Heart right ventricle (tissue), 16 donors: ENCODE data around the gene PI4KB. TPM values are rescaled to one million over a fixed set of nuclear protein-coding genes. Genes with fewer than 3 reads are reported as not detected.

Experiments used
- ATAC-seq, 8 donors: fragments of 200-7000 bp; cut with Tn5 transposase; one replicate each; pipeline ENCODE4 v1.9.1; 2020; ENCODE audit warnings: mild to moderate bottlenecking in 8 of 8, moderate library complexity in 8 of 8, moderate number of reproducible peaks in 1 of 8
- DNase-seq, 2 donors: peaks; one replicate each; pipeline ENCODE4 v3.0.0-alpha.2; 2020
- H3K27ac ChIP-seq, 10 donors: fragments of 200-600 bp; sonication (generic) in 2 of 10; one replicate each; pipeline versions ENCODE4 v1.5.0 to v1.8.0; 2020 to 2022; ENCODE audit warnings: mild to moderate bottlenecking in 3 of 10
- H3K27me3 ChIP-seq, 7 donors: fragments of 200-600 bp; one replicate each; pipeline ENCODE4 v1.8.0; 2021 to 2022; ENCODE audit warnings: mild to moderate bottlenecking in 2 of 7
- H3K36me3 ChIP-seq, 9 donors: fragments of 200-600 bp; sonication (generic) in 1 of 9; one replicate each; pipeline versions ENCODE4 v1.5.0 to v1.8.0; 2020 to 2022; ENCODE audit warnings: mild to moderate bottlenecking in 2 of 9
- H3K4me1 ChIP-seq, 9 donors: fragments of 200-600 bp; sonication (generic) in 1 of 9; one replicate each; pipeline versions ENCODE4 v1.5.0 to v1.8.0; 2020 to 2022; ENCODE audit warnings: mild to moderate bottlenecking in 4 of 9
- H3K4me3 ChIP-seq, 10 donors: fragments of 200-600 bp; sonication (generic) in 2 of 10; one replicate each; pipeline versions ENCODE4 v1.5.0 to v1.8.0; 2020 to 2022; ENCODE audit warnings: mild to moderate bottlenecking in 7 of 10, moderate library complexity in 2 of 10
- H3K9me3 ChIP-seq, 11 donors: fragments of 200-600 bp in 10 of 11; sonication (generic) in 2 of 11; one replicate each; pipeline versions ENCODE4 v1.5.0 to v1.8.0; 2013 to 2022; ENCODE audit warnings: mild to moderate bottlenecking in 2 of 11, control low read depth in 1 of 11, moderate library complexity in 1 of 11
- CTCF ChIP-seq, 9 donors: fragments of 200-600 bp; sonication (generic) in 2 of 9; IDR thresholded peaks; one replicate each; pipeline versions ENCODE4 v1.5.0 to v1.8.0; 2021 to 2022; ENCODE audit warnings: antibody characterized with exemption in 9 of 9, mild to moderate bottlenecking in 5 of 9, moderate library complexity in 1 of 9
- WGBS, 2 donors: extraction: QIAGEN DNeasy Blood & Tissue Kit; methylation state at CpG; one replicate each; pipeline ENCODE4 v1.1.7; 2013; ENCODE audit warnings: inconsistent platforms in 1 of 2; 5-methylcytosine and 5-hydroxymethylcytosine counted together
- intact Hi-C, 10 donors: fragments of 100-400 bp; cut with DNase I; formaldehyde crosslinking; loops; one replicate each; pipeline versions ENCODE4 v1.11.1 to v1.14.2; 2022
- polyA plus RNA-seq, 2 donors: library from polyadenylated mRNA; stranded (reverse); fragments of 200-250 nt; gene quantifications; one replicate each; pipeline ENCODE4 v1.2.3, GENCODE V29; 2013
- total RNA-seq, 10 donors: library from RNA; stranded (reverse); fragmentation: NEBNext Ultra II Directional in 3 of 10; extraction: Animal tissue kit (Norgen Biotek cat#: 25700) in 3 of 10; gene quantifications; one replicate each; pipeline versions ENCODE4 v1.2.1 to v1.2.4, GENCODE V29; 2021 to 2023
- donor health status: Arrhythmogenic right ventricular cardiomyopathy.
- donor health status: ischemic (EF 13 %, LVEDD 7.1; RV severe dilation, severe dysfunction).
- donor health status: healthy with polysubstance abuse.
- donor health status: DM: no; HTN: yes; CAD: no.
- donor health status: DM: no; HTN: no; CAD: no.
- donor health status: ischemic (EF 25% LVEDD 6.9; RV normal size, moderate dysfunction).
- donor health status: ischemic (EF 25% LVEDD 5.7; RV mildly dilated, moderate dysfunction).
- donor health status: healthy.
- donor health status: DM: yes; HTN: yes; CAD: no.
- donor health status: Ischemic cardiomyopathy.
- donor health status: ischemic (EF 35%, LVEDD 5.7; RV mildly dilated, moderate dysfunction).
- donor health status: nonischemic (EF 11% LVEDD 7.7; RV severe dilation, severe dysfunction).
- donor health status: DM: yes; HTN: yes; CAD: no.
- donor health status: PGD.
- donor health status: ischemic (EF 29% LVEDD 5.4; RV normal size, mild dysfunction).
- donor health status: nonischemic (EF 23%, LVEDD 6.1; RV moderate dilation, normal function).

Gene PI4KB
- total and polyA plus RNA-seq, 12 donors, result 17.6 to 52.1 (median 40.2) TPM

- intact Hi-C loops, result no loop called here
- H3K4me1 ChIP-seq, result peaks cover 6 to 39% (median 21%) of the 10 kb centered on the region in 9 donors
These were observed 8.2 kb downstream of the PI4KB start for GRCh38 chr1:151318975-151319374.

GRCh38 chr1:151315565-151316235 is 11.5 kb downstream of the PI4KB start:
- H3K27ac ChIP-seq, result peak overlapping the region in 2 of 10 donors; percentile 14 to 40
- H3K4me1 ChIP-seq, result peaks cover 26 to 58% (median 54%) of the 10 kb centered on the region in 9 donors
- peaks cover 0 to 99% (median 19%) of the 10 kb centered on the region in 9 donors for H3K36me3 ChIP-seq
- H3K9me3 ChIP-seq, result no peaks in the 10 kb centered on the region
- ATAC-seq (no peak), DNase-seq (no peak)
- 78 to 81% methylated on average over 17 of the region's 17 CpGs for WGBS, 2 donors
- no peak for TF ChIP-seq CTCF (IDR thresholded peaks at IDR 0.05)
- intact Hi-C loops, result no loop called here
- H3K27me3 ChIP-seq, result no peaks in the 10 kb centered on the region
- no peak overlapping the region for H3K4me3 ChIP-seq

More at GRCh38 chr1:151318975-151319374, 8.2 kb downstream of the PI4KB start:
- Histone ChIP-seq H3K27me3 (no peaks in the 10 kb centered on the region), H3K9me3 (no peaks in the 10 kb centered on the region), H3K36me3 (peaks cover 0 to 100% (median 23%) of the 10 kb centered on the region in 9 donors), H3K4me3 (no peak overlapping the region), H3K27ac (no peak overlapping the region)
- ATAC-seq, result no peak
- no peak for DNase-seq
- WGBS, 2 donors, result 77 to 82% methylated on average over 3 of the region's 3 CpGs
- no peak for TF ChIP-seq CTCF (IDR thresholded peaks at IDR 0.05)

- Histone ChIP-seq H3K36me3 (peaks cover 0 to 98% (median 19%) of the 10 kb centered on the region in 9 donors), H3K4me1 (peaks cover 38 to 72% (median 64%) of the 10 kb centered on the region in 9 donors), H3K27me3 (no peaks in the 10 kb centered on the region), H3K27ac (peak overlapping the region in 9 of 10 donors; percentile 27 to 91 (median 68)), H3K4me3 (no peak overlapping the region), H3K9me3 (no peaks in the 10 kb centered on the region)
- WGBS, 2 donors, result 43 to 51% methylated on average over 3 of the region's 3 CpGs
- no peak for TF ChIP-seq CTCF (IDR thresholded peaks at IDR 0.05)
- intact Hi-C loops, result loop anchor here in 1 of 10 donors (5.0 kb wide), 1 partner anchor 83 kb away; the partner anchor contains the start of gene PSMB4
- DNase-seq (peak; percentile 77 to 78), ATAC-seq (peak; percentile 63 to 79 (median 71))
These were observed 12.9 kb downstream of the PI4KB start for GRCh38 chr1:151314137-151314875.

- Histone ChIP-seq H3K36me3 (peaks cover 0 to 98% (median 23%) of the 10 kb centered on the region in 9 donors), H3K4me1 (peaks cover 38 to 80% (median 67%) of the 10 kb centered on the region in 9 donors), H3K27ac (peak overlapping the region in 9 of 10 donors; percentile 27 to 91 (median 68)), H3K27me3 (no peaks in the 10 kb centered on the region), H3K4me3 (no peak overlapping the region), H3K9me3 (no peaks in the 10 kb centered on the region)
- ATAC-seq, result peak in 4 of 8 donors; percentile 8 to 19 (median 16)
- 43 to 49% methylated on average over 2 of the region's 2 CpGs for WGBS, 2 donors
- intact Hi-C loops, result loop anchor here in 1 of 10 donors (5.0 kb wide), 1 partner anchor 84 kb away; the partner anchor contains the start of gene PSMB4
- TF ChIP-seq CTCF (IDR thresholded peaks at IDR 0.05), result no peak
- no peak for DNase-seq
These were observed 13.7 kb downstream of the PI4KB start for GRCh38 chr1:151313501-151313900.
